ENCODE data around the gene ZFAND4.

The ZFAND4 gene

GRCh38 chr10:45672181-45673073 is at the start of gene ZFAND4:
TSS of gene ZFAND4 (minus strand) at chr10:45672772. CDS start at chr10:45663725, 9,047 bp downstream.
- TF ChIP-seq TCF12 (IDR thresholded peaks at IDR 0.05; ENCODE audit: low read depth) (peak; percentile 41; the same call in 1 of the 2 replicates), TEAD4 (IDR thresholded peaks at IDR 0.05) (no peak), EGR1 (IDR thresholded peaks at IDR 0.05) (peak; percentile 94), CEBPB (IDR thresholded peaks at IDR 0.05) (no peak), EP300 (IDR thresholded peaks at IDR 0.05; ENCODE audit: borderline replicate concordance) (no peak), MAX (IDR thresholded peaks at IDR 0.05) (peak; percentile 94), ZBTB7A (IDR thresholded peaks at IDR 0.05; ENCODE audit: low read depth) (peak; percentile 58; the same call in 1 of the 2 replicates), REST (IDR thresholded peaks at IDR 0.05; ENCODE audit: low read depth) (no peak), RAD21 (IDR thresholded peaks at IDR 0.05; ENCODE audit: low read depth) (peak; percentile 45; the same call in 1 of the 2 replicates), NFIC (IDR thresholded peaks at IDR 0.05) (peak; percentile 45; the same call in 1 of the 2 replicates), TAF1 (IDR thresholded peaks at IDR 0.05; ENCODE audit: low read depth) (peak; percentile 69; the same call in 1 of the 2 replicates), USF1 (IDR thresholded peaks at IDR 0.05) (peak; percentile 34; the same call in 1 of the 2 replicates), YY1 (IDR thresholded peaks at IDR 0.05; ENCODE audit: low read depth) (peak; percentile 62; the same call in 1 of the 2 replicates), FOXM1 (IDR thresholded peaks at IDR 0.05; ENCODE audit: borderline replicate concordance, low read depth) (0 out of 2 replicates have a peak, but pooled peaks have one; percentile 16), CREB1 (IDR thresholded peaks at IDR 0.05; ENCODE audit: low read depth) (peak; percentile 64)

- TF ChIP-seq YY1 (IDR thresholded peaks at IDR 0.05; ENCODE audit: low read depth) (no peak), NFIC (IDR thresholded peaks at IDR 0.05) (no peak), RAD21 (IDR thresholded peaks at IDR 0.05; ENCODE audit: low read depth) (no peak)
These were observed 2.8 kb upstream of the ZFAND4 start for GRCh38 chr10:45675388-45675787.

- TF ChIP-seq MAX (IDR thresholded peaks at IDR 0.05) (no peak), NFIC (IDR thresholded peaks at IDR 0.05) (peak; percentile 50)
These were observed 589 bp upstream of the ZFAND4 start for GRCh38 chr10:45673074-45673648.

- TF ChIP-seq TEAD4 (IDR thresholded peaks at IDR 0.05) (no peak), EP300 (IDR thresholded peaks at IDR 0.05; ENCODE audit: borderline replicate concordance) (no peak), TAF1 (IDR thresholded peaks at IDR 0.05; ENCODE audit: low read depth) (no peak), USF1 (IDR thresholded peaks at IDR 0.05) (no peak), REST (IDR thresholded peaks at IDR 0.05; ENCODE audit: low read depth) (no peak), EGR1 (IDR thresholded peaks at IDR 0.05) (no peak), RAD21 (IDR thresholded peaks at IDR 0.05; ENCODE audit: low read depth) (no peak), NFIC (IDR thresholded peaks at IDR 0.05) (no peak), CREB1 (IDR thresholded peaks at IDR 0.05; ENCODE audit: low read depth) (no peak), CEBPB (IDR thresholded peaks at IDR 0.05) (no peak), YY1 (IDR thresholded peaks at IDR 0.05; ENCODE audit: low read depth) (no peak), FOXM1 (IDR thresholded peaks at IDR 0.05; ENCODE audit: borderline replicate concordance, low read depth) (no peak), TCF12 (IDR thresholded peaks at IDR 0.05; ENCODE audit: low read depth) (no peak), MAX (IDR thresholded peaks at IDR 0.05) (no peak), ZBTB7A (IDR thresholded peaks at IDR 0.05; ENCODE audit: low read depth) (no peak)
These were observed 11.6 kb downstream of the ZFAND4 start for GRCh38 chr10:45660876-45661411.

Measured in Ishikawa (cell line).